ENCODE results near the gene POLDIP3. TPM values are rescaled to one million over a fixed set of nuclear protein-coding genes. Genes with fewer than 3 reads are reported as not detected.
"Not testable (repeated sequence)": the region's sequence is repeated elsewhere in the genome, so short reads cannot be mapped to it uniquely, and the experiment has no call there.

The POLDIP3 gene
- total and polyA plus RNA-seq, 2 experiments from 2014 or later = 31.4 to 40.3 TPM

DNA sequence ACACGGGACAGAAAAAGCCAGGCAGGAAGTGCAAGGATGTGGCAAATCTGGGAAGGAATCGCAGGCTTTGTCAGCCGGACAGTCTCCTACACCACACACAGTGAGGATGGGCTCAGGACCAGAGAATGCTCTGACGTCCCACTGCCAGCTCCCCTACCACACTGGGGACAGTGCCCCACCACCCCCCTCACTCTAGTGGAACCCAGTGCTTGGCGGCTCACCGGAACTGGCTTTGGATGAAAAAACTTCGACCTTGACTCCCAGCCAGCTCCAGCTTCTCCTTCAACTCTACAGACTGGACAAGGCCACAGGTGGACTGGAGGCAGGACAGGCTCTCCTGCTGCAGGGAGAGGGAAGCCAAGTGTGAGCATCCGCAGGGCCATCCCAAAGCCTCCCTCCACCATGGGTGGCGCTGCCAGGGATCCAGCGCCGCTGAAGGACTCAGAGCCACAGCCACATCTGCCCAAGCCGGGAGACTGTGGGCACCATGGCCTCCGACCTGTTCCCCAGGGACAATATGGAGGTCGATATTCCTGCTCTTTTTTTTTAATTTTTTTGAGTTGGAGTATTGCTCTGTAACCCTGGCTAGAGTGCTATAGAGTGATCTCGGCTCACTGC is 37.0 kb downstream of the POLDIP3 start:
- no peak for DNase-seq (ENCODE audit: low spot score)
- WGBS (ENCODE audit: low lambda C conversion rate, missing lambda C conversion rate) = over 99% methylated on average over 12 of the region's 15 CpGs
- Histone ChIP-seq H3K4me1 (ENCODE audit: insufficient read depth) (no peaks in the 10 kb centered on the region), H3K27me3 (no peaks in the 10 kb centered on the region), H3K79me2 (no peaks in the 10 kb centered on the region), H3K36me3 (replicated peaks; ENCODE audit: insufficient read depth, low read depth) (no peaks in the 10 kb centered on the region), H4K20me1 (ENCODE audit: insufficient read depth, poor library complexity, severe bottlenecking) (no peaks in the 10 kb centered on the region), H3K4me3 (no peak overlapping the region), H3K9me2 (replicated peaks; ENCODE audit: insufficient read depth) (no peaks in the 10 kb centered on the region), H3K9me3 (ENCODE audit: low read depth) (no peaks in the 10 kb centered on the region), H3K4me2 (no peak overlapping the region), H3K27ac (no peak overlapping the region), H2AFZ (no peak overlapping the region)
- TF ChIP-seq, protein P1, sequence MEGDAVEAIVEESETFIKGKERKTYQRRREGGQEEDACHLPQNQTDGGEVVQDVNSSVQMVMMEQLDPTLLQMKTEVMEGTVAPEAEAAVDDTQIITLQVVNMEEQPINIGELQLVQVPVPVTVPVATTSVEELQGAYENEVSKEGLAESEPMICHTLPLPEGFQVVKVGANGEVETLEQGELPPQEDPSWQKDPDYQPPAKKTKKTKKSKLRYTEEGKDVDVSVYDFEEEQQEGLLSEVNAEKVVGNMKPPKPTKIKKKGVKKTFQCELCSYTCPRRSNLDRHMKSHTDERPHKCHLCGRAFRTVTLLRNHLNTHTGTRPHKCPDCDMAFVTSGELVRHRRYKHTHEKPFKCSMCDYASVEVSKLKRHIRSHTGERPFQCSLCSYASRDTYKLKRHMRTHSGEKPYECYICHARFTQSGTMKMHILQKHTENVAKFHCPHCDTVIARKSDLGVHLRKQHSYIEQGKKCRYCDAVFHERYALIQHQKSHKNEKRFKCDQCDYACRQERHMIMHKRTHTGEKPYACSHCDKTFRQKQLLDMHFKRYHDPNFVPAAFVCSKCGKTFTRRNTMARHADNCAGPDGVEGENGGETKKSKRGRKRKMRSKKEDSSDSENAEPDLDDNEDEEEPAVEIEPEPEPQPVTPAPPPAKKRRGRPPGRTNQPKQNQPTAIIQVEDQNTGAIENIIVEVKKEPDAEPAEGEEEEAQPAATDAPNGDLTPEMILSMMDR (IDR thresholded peaks at IDR 0.05; ENCODE audit: poor library complexity) = no peak

DNA sequence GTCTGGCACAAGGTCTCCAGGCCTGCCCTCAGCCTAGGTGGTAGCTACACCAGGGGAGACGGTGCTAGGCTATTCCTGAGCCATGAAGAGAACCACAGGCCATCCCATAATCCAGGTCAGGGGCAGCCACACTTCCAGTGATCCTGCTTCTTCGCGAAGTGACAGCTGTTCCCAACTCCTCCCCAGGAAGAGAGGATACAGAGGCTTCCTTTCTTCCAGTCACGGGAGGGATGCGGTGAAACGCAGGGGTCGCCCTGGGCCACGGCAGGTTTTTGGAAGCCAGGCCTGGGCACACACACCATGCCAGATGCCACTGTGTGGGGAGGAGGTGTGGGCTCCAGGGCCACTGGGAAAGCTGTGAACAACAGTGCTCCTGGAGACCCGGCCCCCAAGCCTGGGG is 37.5 kb downstream of the POLDIP3 start:
- not testable (repeated sequence) for H3K4me1 ChIP-seq (ENCODE audit: insufficient read depth); H3K79me2 ChIP-seq; H3K4me2 ChIP-seq; H3K9me3 ChIP-seq (ENCODE audit: low read depth); DNase-seq (ENCODE audit: low spot score); H3K27me3 ChIP-seq; H3K27ac ChIP-seq; H4K20me1 ChIP-seq (ENCODE audit: insufficient read depth, poor library complexity, severe bottlenecking); H2AFZ ChIP-seq; H3K9me2 ChIP-seq (replicated peaks; ENCODE audit: insufficient read depth); H3K4me3 ChIP-seq; H3K36me3 ChIP-seq (replicated peaks; ENCODE audit: insufficient read depth, low read depth)
- WGBS (ENCODE audit: low lambda C conversion rate, missing lambda C conversion rate) = 91% methylated on average over 8 of the region's 9 CpGs

DNA sequence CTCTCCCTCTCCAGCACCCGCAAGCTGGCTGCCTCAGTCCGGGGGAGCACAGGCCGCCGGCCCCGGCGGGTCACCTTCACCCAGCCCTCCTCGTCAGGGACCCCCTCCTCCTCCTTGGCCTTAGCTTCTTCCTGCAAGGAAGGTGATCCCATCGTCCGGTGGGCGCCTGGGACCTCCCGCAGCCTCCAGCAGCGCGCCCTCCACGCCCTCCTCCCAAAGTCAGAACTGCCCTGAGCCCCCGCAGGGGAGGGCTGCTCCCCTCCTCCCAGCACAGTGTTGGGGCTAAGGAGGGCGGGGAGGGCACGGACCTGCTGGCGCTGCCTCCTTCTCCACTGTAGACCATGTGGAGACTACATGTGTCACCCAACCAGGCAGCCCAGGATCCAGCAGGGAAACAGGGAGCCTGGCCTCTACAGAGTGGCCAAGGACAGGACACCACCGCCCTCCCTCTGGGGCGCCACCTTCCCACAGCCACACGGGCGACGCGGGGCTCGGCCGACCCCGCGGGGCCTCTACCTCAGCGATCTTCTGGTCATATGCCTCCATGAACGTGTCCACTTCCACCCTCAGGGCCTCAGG is 38.6 kb downstream of the POLDIP3 start:
- H3K4me3 ChIP-seq; H3K9me2 ChIP-seq (replicated peaks; ENCODE audit: insufficient read depth); H3K27ac ChIP-seq; H3K4me1 ChIP-seq (ENCODE audit: insufficient read depth); H3K9me3 ChIP-seq (ENCODE audit: low read depth); H2AFZ ChIP-seq; H3K79me2 ChIP-seq; H4K20me1 ChIP-seq (ENCODE audit: insufficient read depth, poor library complexity, severe bottlenecking); H3K36me3 ChIP-seq (replicated peaks; ENCODE audit: insufficient read depth, low read depth); DNase-seq (ENCODE audit: low spot score); H3K27me3 ChIP-seq; H3K4me2 ChIP-seq: not testable (repeated sequence)
- 92% methylated on average over 18 of the region's 30 CpGs for WGBS (ENCODE audit: low lambda C conversion rate, missing lambda C conversion rate)

DNA sequence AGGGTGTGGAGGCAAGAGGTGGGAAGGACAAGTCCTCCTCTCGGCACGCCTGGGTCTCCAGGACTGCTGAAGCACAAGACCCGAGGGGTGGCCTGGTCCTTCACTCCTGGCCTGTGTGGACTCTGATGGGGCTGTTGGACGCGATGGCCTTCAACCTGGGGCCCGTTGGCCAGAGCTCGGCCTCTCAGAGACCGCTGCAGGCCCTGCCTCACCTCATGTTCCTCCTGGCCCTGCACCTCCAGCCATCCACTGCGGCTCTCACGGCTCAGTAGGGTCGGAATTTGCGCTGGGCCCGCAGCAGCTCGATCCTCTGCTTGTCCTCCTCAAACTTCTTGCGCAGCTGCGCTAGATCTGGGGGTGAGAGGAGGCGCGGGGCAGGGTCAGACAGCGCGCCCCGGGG is 40.2 kb downstream of the POLDIP3 start:
- not testable (repeated sequence) for H3K27me3 ChIP-seq; DNase-seq (ENCODE audit: low spot score); H3K4me3 ChIP-seq; H2AFZ ChIP-seq; H3K4me1 ChIP-seq (ENCODE audit: insufficient read depth); H4K20me1 ChIP-seq (ENCODE audit: insufficient read depth, poor library complexity, severe bottlenecking); H3K9me3 ChIP-seq (ENCODE audit: low read depth); H3K36me3 ChIP-seq (replicated peaks; ENCODE audit: insufficient read depth, low read depth); H3K4me2 ChIP-seq; H3K9me2 ChIP-seq (replicated peaks; ENCODE audit: insufficient read depth); H3K27ac ChIP-seq; H3K79me2 ChIP-seq
- WGBS (ENCODE audit: low lambda C conversion rate, missing lambda C conversion rate) = 96% methylated on average over 15 of the region's 21 CpGs

DNA sequence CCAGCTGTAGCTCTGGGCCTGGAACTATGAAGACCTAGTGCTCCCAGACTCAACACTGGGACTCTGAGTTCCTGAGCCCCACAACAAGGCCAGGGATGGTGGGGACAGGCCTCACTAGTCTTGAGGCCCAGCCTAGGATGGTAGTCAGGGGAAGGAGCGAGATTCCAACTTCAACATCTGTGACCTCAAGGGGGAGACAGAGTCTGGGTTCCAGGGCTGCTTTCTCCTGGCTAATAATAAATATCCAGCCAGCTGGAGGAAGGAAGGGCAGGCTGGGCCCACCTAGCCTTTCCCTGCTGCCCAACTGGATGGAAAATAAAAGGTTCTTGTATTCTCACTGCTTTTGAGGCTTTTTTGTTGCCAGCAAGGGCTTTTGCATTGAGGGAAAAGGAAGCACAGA is 40.6 kb downstream of the POLDIP3 start:
- WGBS (ENCODE audit: low lambda C conversion rate, missing lambda C conversion rate) = 83% methylated on average over 1 of the region's 1 CpG
- H2AFZ ChIP-seq; H3K4me2 ChIP-seq; H4K20me1 ChIP-seq (ENCODE audit: insufficient read depth, poor library complexity, severe bottlenecking); H3K36me3 ChIP-seq (replicated peaks; ENCODE audit: insufficient read depth, low read depth); H3K79me2 ChIP-seq; H3K4me1 ChIP-seq (ENCODE audit: insufficient read depth); DNase-seq (ENCODE audit: low spot score); H3K27ac ChIP-seq; H3K27me3 ChIP-seq; H3K4me3 ChIP-seq; H3K9me3 ChIP-seq (ENCODE audit: low read depth); H3K9me2 ChIP-seq (replicated peaks; ENCODE audit: insufficient read depth): not testable (repeated sequence)

DNA sequence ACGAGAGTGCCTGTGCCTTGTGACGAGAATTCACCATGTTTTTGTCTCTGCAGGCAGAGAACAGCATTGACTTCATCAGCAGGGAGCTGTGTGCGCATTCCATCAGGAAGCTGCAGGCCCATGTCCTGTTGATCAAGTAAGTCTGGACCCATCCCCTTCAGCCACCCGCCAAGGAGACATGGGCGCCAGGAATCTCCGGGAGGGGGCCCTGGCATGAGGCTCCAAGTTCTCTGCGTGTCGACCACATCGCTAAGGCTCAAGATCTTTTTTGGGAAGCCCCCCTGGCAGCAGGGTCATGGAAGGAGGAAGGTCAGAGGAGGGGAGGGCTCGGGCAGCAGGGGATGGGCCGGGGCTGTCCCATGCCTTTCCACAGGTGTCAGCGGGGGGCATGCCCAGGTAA is 43.6 kb downstream of the POLDIP3 start:
- not testable (repeated sequence) for H3K4me1 ChIP-seq (ENCODE audit: insufficient read depth); H3K9me2 ChIP-seq (replicated peaks; ENCODE audit: insufficient read depth); H2AFZ ChIP-seq; H3K79me2 ChIP-seq; H3K9me3 ChIP-seq (ENCODE audit: low read depth); H3K27me3 ChIP-seq; H3K4me2 ChIP-seq; H4K20me1 ChIP-seq (ENCODE audit: insufficient read depth, poor library complexity, severe bottlenecking); H3K36me3 ChIP-seq (replicated peaks; ENCODE audit: insufficient read depth, low read depth); DNase-seq (ENCODE audit: low spot score); H3K27ac ChIP-seq; H3K4me3 ChIP-seq
- whole genome bisulfite sequencing (ENCODE audit: low lambda C conversion rate, missing lambda C conversion rate) = 93% methylated on average over 5 of the region's 12 CpGs

DNA sequence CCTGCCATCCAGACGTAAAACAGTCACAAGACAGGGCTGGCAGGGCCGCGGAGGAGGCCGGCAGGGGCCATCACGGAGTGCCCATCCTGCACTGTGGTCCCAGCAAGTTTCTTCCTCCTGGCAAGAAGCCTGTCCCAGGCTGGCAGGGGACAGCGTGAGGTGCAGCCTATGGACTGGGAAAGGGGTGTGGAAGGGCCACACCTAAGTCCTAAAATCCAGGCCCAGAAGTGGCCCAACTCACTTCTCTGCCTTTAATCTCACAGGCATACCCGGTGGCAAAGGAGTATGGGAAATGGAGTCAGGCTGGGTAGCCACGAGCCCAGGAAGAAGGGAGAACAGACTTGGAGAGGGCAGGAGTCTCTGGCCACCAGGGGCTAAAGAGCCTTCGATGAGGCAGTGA is 44.1 kb downstream of the POLDIP3 start:
- H3K9me2 ChIP-seq (replicated peaks; ENCODE audit: insufficient read depth); H3K36me3 ChIP-seq (replicated peaks; ENCODE audit: insufficient read depth, low read depth); H3K27ac ChIP-seq; H3K79me2 ChIP-seq; H3K27me3 ChIP-seq; H4K20me1 ChIP-seq (ENCODE audit: insufficient read depth, poor library complexity, severe bottlenecking); H3K4me1 ChIP-seq (ENCODE audit: insufficient read depth); H3K4me2 ChIP-seq; H2AFZ ChIP-seq; H3K9me3 ChIP-seq (ENCODE audit: low read depth); H3K4me3 ChIP-seq; DNase-seq (ENCODE audit: low spot score): not testable (repeated sequence)
- WGBS (ENCODE audit: low lambda C conversion rate, missing lambda C conversion rate) = 87% methylated on average over 9 of the region's 9 CpGs

DNA sequence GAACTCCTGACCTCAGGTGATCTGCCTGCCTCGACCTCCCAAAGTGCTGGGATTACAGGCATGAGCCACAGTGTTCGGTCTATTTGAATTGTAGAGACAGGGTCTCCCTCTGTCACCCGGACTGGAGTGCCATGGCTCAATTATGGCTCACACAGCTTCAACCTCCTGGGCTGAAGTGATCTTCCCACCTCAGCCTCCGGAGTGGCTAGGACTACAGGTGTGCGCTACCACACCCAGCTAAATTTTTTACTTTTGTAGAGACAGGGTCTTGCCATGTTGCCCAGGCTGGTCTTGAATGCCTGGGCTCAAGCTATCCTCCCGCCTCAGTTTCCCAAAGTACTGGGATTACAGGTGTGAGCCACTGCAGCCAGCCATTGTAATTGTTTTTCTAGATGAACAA is 46.7 kb downstream of the POLDIP3 start:
- H3K36me3 ChIP-seq (replicated peaks; ENCODE audit: insufficient read depth, low read depth); H2AFZ ChIP-seq; H3K79me2 ChIP-seq; H3K27me3 ChIP-seq; H3K4me3 ChIP-seq; DNase-seq (ENCODE audit: low spot score); H3K9me2 ChIP-seq (replicated peaks; ENCODE audit: insufficient read depth); H3K9me3 ChIP-seq (ENCODE audit: low read depth); H3K27ac ChIP-seq; H4K20me1 ChIP-seq (ENCODE audit: insufficient read depth, poor library complexity, severe bottlenecking); H3K4me1 ChIP-seq (ENCODE audit: insufficient read depth); H3K4me2 ChIP-seq: not testable (repeated sequence)
- 64% methylated on average over 6 of the region's 6 CpGs for WGBS (ENCODE audit: low lambda C conversion rate, missing lambda C conversion rate)

Data from hepatocyte (in vitro differentiated cells).